Measurements from ENCODE around the gene TAF6.

Gene TAF6

DNA sequence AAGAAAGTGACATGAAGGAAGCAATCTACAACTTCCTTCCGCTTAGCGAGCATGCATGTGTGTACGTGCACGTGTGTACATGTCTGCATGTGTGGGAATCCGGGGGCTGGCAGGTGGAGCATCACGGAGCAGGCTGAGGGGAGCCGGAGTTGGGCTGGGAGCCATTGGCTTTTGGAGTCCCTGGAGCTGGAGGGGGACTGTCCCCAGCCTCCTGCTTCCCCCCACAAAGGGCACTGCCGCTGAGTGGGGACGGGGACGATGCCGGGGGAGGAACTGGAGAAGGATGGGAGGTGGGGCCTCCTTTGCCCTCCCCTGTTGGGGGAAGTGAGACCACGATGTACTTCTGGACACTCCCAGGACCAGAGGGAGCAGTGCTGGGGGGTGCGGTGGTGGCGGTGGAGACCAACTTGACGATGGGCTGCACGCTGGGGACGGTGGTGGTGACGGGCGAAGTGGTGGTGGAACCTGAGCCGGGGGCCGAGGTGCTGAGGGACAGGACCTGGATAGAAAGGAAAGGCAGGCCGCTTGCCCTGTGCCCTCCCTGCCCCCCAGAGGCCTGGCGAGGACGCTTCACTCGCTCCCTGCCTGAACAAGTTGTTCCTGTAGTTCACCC lies 11.9 kb downstream of the TAF6 start:
- H3K9ac ChIP-seq (ENCODE audit: low read length), result no peak overlapping the region
- peaks cover 35% of the 10 kb centered on the region for H3K36me3 ChIP-seq (ENCODE audit: control insufficient read depth, insufficient read depth, low read length)
- H3K4me1 ChIP-seq (ENCODE audit: control insufficient read depth, insufficient read depth, low read length), result no peaks in the 10 kb centered on the region
- H3K27ac ChIP-seq (ENCODE audit: low read depth, low read length), result no peak overlapping the region
- H3K4me3 ChIP-seq (ENCODE audit: low read length), result no peak overlapping the region
- no peaks in the 10 kb centered on the region for H3K27me3 ChIP-seq (ENCODE audit: control insufficient read depth, insufficient read depth, low read length)

GRCh38 chr7:100106633-100107032 lies 12.5 kb downstream of the TAF6 start:
- peaks cover 35% of the 10 kb centered on the region for H3K36me3 ChIP-seq (ENCODE audit: control insufficient read depth, insufficient read depth, low read length)
- H3K27ac ChIP-seq (ENCODE audit: low read depth, low read length), result no peak overlapping the region
- H3K4me1 ChIP-seq (ENCODE audit: control insufficient read depth, insufficient read depth, low read length), result no peaks in the 10 kb centered on the region
- no peak overlapping the region for H3K9ac ChIP-seq (ENCODE audit: low read length)
- H3K27me3 ChIP-seq (ENCODE audit: control insufficient read depth, insufficient read depth, low read length), result no peaks in the 10 kb centered on the region
- no peak overlapping the region for H3K4me3 ChIP-seq (ENCODE audit: low read length)

- no peak overlapping the region for H3K9ac ChIP-seq (ENCODE audit: low read length)
- no peak overlapping the region for H3K4me3 ChIP-seq (ENCODE audit: low read length)
- peaks cover 28% of the 10 kb centered on the region for H3K36me3 ChIP-seq (ENCODE audit: control insufficient read depth, insufficient read depth, low read length)
- no peaks in the 10 kb centered on the region for H3K27me3 ChIP-seq (ENCODE audit: control insufficient read depth, insufficient read depth, low read length)
- H3K27ac ChIP-seq (ENCODE audit: low read depth, low read length), result no peak overlapping the region
- H3K4me1 ChIP-seq (ENCODE audit: control insufficient read depth, insufficient read depth, low read length), result no peaks in the 10 kb centered on the region
Observed at GRCh38 chr7:100105534-100105933, 13.6 kb downstream of the TAF6 start.

DNA sequence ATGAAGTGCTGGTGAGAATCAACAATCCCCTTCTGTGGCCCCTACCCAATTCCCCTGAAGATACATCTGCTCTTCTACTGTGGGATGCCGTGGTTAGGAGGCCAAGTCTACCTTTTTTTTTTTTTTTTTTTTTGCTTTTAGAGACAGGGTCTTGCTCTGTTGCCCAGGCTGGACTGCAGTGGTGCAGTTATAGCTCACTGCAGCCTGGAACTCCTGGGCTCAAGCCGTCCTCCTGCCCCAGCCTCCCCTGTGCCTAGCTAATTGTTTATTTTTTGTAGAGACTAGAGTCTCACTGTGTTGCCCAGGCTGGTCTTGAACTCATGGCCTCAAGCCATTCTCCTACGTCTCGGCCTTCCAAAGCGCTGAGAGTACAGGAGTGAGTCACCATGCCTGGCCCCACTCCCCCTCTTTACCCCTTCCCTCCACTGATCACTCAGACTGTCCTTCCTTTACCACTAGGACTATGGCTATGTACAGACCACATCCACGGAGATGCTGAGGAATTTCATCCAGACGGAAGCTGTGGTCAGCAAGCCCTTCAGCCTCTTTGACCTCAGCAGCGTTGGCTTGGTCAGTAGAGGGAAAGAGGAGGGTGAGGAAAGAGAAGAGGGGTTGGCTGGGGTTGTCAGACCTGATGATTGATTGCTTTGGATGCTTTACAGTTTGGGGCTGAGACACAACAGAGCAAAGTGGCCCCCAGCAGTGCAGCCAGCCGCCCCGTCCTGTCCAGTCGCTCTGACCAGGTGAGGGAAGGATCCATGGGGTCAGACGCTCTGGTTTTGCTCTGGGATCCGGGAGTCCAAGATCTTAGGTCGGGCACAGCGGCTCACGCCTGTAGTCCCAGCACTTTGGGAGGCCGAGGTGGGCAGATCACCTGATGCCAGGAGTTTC lies 16.0 kb downstream of the TAF6 start:
- Histone ChIP-seq H3K27me3 (ENCODE audit: control insufficient read depth, insufficient read depth, low read length) (no peaks in the 10 kb centered on the region), H3K27ac (ENCODE audit: low read depth, low read length) (no peak overlapping the region), H3K36me3 (ENCODE audit: control insufficient read depth, insufficient read depth, low read length) (peaks cover 35% of the 10 kb centered on the region), H3K4me3 (ENCODE audit: low read length) (no peak overlapping the region), H3K4me1 (ENCODE audit: control insufficient read depth, insufficient read depth, low read length) (peaks cover 7% of the 10 kb centered on the region), H3K9ac (ENCODE audit: low read length) (no peak overlapping the region)

GRCh38 chr7:100101016-100101862 lies 17.9 kb downstream of the TAF6 start, which contains the start of the genes AP4M1 and MCM7:
AP4M1 (plus strand) TSS chr7:100101643; CDS start chr7:100101715, 72 bp downstream.
MCM7 (minus strand) TSS chr7:100101397; CDS start chr7:100101294, 103 bp downstream.
- peak within 1 kb of the TSS; percentile 64 for H3K9ac ChIP-seq (ENCODE audit: low read length)
- peak within 1 kb of the TSS; percentile 88 for H3K27ac ChIP-seq (ENCODE audit: low read depth, low read length)
- H3K36me3 ChIP-seq (ENCODE audit: control insufficient read depth, insufficient read depth, low read length), result peaks cover 35% of the 10 kb centered on the region
- no peaks in the 10 kb centered on the region for H3K27me3 ChIP-seq (ENCODE audit: control insufficient read depth, insufficient read depth, low read length)
- peak within 1 kb of the TSS; percentile 91 for H3K4me3 ChIP-seq (ENCODE audit: low read length)
- H3K4me1 ChIP-seq (ENCODE audit: control insufficient read depth, insufficient read depth, low read length), result peaks cover 7% of the 10 kb centered on the region

DNA sequence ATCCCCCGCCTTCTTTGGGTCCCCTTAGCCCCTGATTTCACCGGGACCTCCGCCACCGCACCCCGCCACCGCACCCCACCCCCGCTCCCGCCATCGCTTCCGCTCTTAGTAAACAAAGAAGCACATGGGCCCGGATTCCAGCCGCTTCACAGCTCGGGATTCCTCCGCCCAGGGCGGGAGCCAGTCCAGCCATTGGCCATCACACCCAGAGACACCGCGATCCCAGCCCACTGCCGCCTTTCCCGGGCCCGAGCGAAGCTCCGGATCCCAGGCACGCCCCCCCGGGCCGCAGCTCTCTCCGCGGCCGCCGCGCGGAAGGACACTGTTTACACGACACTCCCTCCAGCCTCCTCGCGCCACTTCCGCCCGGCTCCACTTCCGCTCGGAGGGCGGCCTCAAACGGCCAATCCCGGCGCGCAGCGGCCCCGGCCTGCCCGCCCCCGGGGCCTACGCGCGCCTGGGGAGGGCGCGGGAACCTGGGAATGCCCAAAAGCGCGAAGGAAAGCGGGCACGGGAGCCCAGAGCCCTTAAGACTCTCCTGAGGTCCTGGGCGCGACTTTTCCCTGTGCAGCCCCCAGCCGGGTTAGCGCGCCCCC lies 18.6 kb downstream of the TAF6 start:
- Histone ChIP-seq H3K4me3 (ENCODE audit: low read length) (peak overlapping the region; percentile 91), H3K9ac (ENCODE audit: low read length) (peak overlapping the region; percentile 64), H3K27me3 (ENCODE audit: control insufficient read depth, insufficient read depth, low read length) (no peaks in the 10 kb centered on the region), H3K27ac (ENCODE audit: low read depth, low read length) (peak overlapping the region; percentile 71), H3K4me1 (ENCODE audit: control insufficient read depth, insufficient read depth, low read length) (peaks cover 7% of the 10 kb centered on the region), H3K36me3 (ENCODE audit: control insufficient read depth, insufficient read depth, low read length) (peaks cover 36% of the 10 kb centered on the region)

DNA sequence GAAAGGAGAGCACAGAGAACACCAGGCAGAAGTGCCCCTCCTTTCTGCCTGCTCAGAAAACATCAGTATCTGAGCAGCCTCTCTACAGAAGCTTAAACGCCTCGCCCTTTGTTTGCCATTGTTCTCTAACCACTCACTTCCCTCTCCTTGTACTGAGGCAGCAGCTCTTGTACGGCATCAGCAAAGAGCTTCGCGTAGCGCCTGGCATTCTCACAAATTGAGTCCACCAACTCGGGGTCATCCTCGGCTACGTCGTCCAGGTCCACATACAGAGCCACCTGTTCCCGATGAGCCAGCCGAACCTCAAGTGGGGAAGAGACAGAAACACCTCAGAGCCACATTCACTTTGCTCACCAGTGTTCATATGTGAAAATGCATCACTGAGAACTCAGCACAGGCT lies 19.7 kb downstream of the TAF6 start:
- peaks cover 41% of the 10 kb centered on the region for H3K36me3 ChIP-seq (ENCODE audit: control insufficient read depth, insufficient read depth, low read length)
- peaks cover 7% of the 10 kb centered on the region for H3K4me1 ChIP-seq (ENCODE audit: control insufficient read depth, insufficient read depth, low read length)
- peak overlapping the region; percentile 81 for H3K4me3 ChIP-seq (ENCODE audit: low read length)
- no peaks in the 10 kb centered on the region for H3K27me3 ChIP-seq (ENCODE audit: control insufficient read depth, insufficient read depth, low read length)
- H3K9ac ChIP-seq (ENCODE audit: low read length), result no peak overlapping the region
- H3K27ac ChIP-seq (ENCODE audit: low read depth, low read length), result no peak overlapping the region

- Histone ChIP-seq H3K9ac (ENCODE audit: low read length) (no peak overlapping the region), H3K27ac (ENCODE audit: low read depth, low read length) (no peak overlapping the region), H3K4me3 (ENCODE audit: low read length) (no peak overlapping the region), H3K36me3 (ENCODE audit: control insufficient read depth, insufficient read depth, low read length) (peaks cover 45% of the 10 kb centered on the region), H3K4me1 (ENCODE audit: control insufficient read depth, insufficient read depth, low read length) (peaks cover 7% of the 10 kb centered on the region), H3K27me3 (ENCODE audit: control insufficient read depth, insufficient read depth, low read length) (no peaks in the 10 kb centered on the region)
Observed at GRCh38 chr7:100098913-100099312, 20.2 kb downstream of the TAF6 start.

GRCh38 chr7:100095704-100096103 lies 23.5 kb downstream of the TAF6 start:
- H3K27ac ChIP-seq (ENCODE audit: low read depth, low read length), result no peak overlapping the region
- H3K36me3 ChIP-seq (ENCODE audit: control insufficient read depth, insufficient read depth, low read length), result peaks cover 66% of the 10 kb centered on the region
- H3K9ac ChIP-seq (ENCODE audit: low read length), result no peak overlapping the region
- H3K4me3 ChIP-seq (ENCODE audit: low read length), result no peak overlapping the region
- H3K4me1 ChIP-seq (ENCODE audit: control insufficient read depth, insufficient read depth, low read length), result peaks cover 7% of the 10 kb centered on the region
- no peaks in the 10 kb centered on the region for H3K27me3 ChIP-seq (ENCODE audit: control insufficient read depth, insufficient read depth, low read length)

GRCh38 chr7:100095289-100095688 lies 23.9 kb downstream of the TAF6 start:
- no peak overlapping the region for H3K9ac ChIP-seq (ENCODE audit: low read length)
- no peak overlapping the region for H3K27ac ChIP-seq (ENCODE audit: low read depth, low read length)
- H3K4me3 ChIP-seq (ENCODE audit: low read length), result no peak overlapping the region
- peaks cover 70% of the 10 kb centered on the region for H3K36me3 ChIP-seq (ENCODE audit: control insufficient read depth, insufficient read depth, low read length)
- peaks cover 7% of the 10 kb centered on the region for H3K4me1 ChIP-seq (ENCODE audit: control insufficient read depth, insufficient read depth, low read length)
- H3K27me3 ChIP-seq (ENCODE audit: control insufficient read depth, insufficient read depth, low read length), result no peaks in the 10 kb centered on the region

- Histone ChIP-seq H3K36me3 (ENCODE audit: control insufficient read depth, insufficient read depth, low read length) (peaks cover 69% of the 10 kb centered on the region), H3K27ac (ENCODE audit: low read depth, low read length) (no peak overlapping the region), H3K9ac (ENCODE audit: low read length) (no peak overlapping the region), H3K4me3 (ENCODE audit: low read length) (no peak overlapping the region), H3K4me1 (ENCODE audit: control insufficient read depth, insufficient read depth, low read length) (peaks cover 7% of the 10 kb centered on the region), H3K27me3 (ENCODE audit: control insufficient read depth, insufficient read depth, low read length) (no peaks in the 10 kb centered on the region)
Observed at GRCh38 chr7:100093925-100094486, 25.2 kb downstream of the TAF6 start.
